Measurements from ENCODE around the gene CERS1. TPM values are rescaled to one million over a fixed set of nuclear protein-coding genes. Genes with fewer than 3 reads are reported as not detected.

CERS1 gene
- total and polyA plus RNA-seq, 4 donors, result 0.28 TPM; not detected in 3

GRCh38 chr19:18908917-18909619, 13.1 kb upstream of the CERS1 start:
- no peak for DNase-seq (ENCODE audit: low spot score)
- Histone ChIP-seq H3K9me3 (ENCODE audit: control insufficient read depth in 4 of 4, low read length in 3 of 4) (no peaks in the 10 kb centered on the region), H3K36me3 (ENCODE audit: control insufficient read depth in 4 of 4, insufficient read depth in 3 of 4, low read depth in 1 of 4, low read length in 3 of 4) (peaks cover 4 to 55% (median 19%) of the 10 kb centered on the region in 4 donors), H3K4me1 (ENCODE audit: control insufficient read depth in 4 of 4, insufficient read depth in 4 of 4, low read length in 3 of 4) (no peaks in the 10 kb centered on the region), H3K9ac (ENCODE audit: low read depth in 1 of 2, low read length in 2 of 2) (no peak overlapping the region), H3K27ac (ENCODE audit: low read depth in 1 of 2, low read length in 2 of 2) (no peak overlapping the region), H3K4me3 (ENCODE audit: low read depth in 1 of 3, low read length in 3 of 3) (no peak overlapping the region), H3K27me3 (ENCODE audit: control insufficient read depth in 4 of 4, insufficient read depth in 4 of 4, low read length in 3 of 4) (no peaks in the 10 kb centered on the region)
- TF ChIP-seq ZBTB33 (IDR thresholded peaks at IDR 0.05) (no peak), REST (IDR thresholded peaks at IDR 0.05) (no peak), CTCF (IDR thresholded peaks at IDR 0.05; ENCODE audit: low read depth, low read length, missing input control) (no peak), FOXA1 (IDR thresholded peaks at IDR 0.05) (no peak), RAD21 (IDR thresholded peaks at IDR 0.05) (no peak), MAX (IDR thresholded peaks at IDR 0.05) (no peak), SP1 (IDR thresholded peaks at IDR 0.05) (no peak), HNF4G (IDR thresholded peaks at IDR 0.05) (no peak), HNF4A (conservative IDR thresholded peaks at IDR 0.05) (no peak), NR2F2 (IDR thresholded peaks at IDR 0.05) (no peak), ATF3 (IDR thresholded peaks at IDR 0.05) (no peak), JUND (IDR thresholded peaks at IDR 0.05) (no peak), TAF1 (conservative IDR thresholded peaks at IDR 0.05) (no peak)
- WGBS, result 92% methylated on average over 17 of the region's 17 CpGs
